HCT116 (cell line): ENCODE measurements around the gene PRKAR2A.

Experiments used
- POLR2A ChIP-seq: IDR thresholded peaks from 2 replicates; pipeline ENCODE4 v1.7.0; 2011; ENCODE audit warnings: borderline replicate concordance; ENCODE audit not compliant: insufficient read depth, insufficient read length; ENCODE audit errors: extremely low read depth
- ZNF274 ChIP-seq: fragments of 200-500 bp; sonication (Bioruptor generic); IDR thresholded peaks from 2 replicates; pipeline ENCODE4 v1.6.1; 2014; ENCODE audit warnings: mild to moderate bottlenecking, low read depth, low read length, inconsistent platforms
- TF ChIP-seq, protein P1 (sequence below), 3 experiments: fragments of 200-600 bp in 1 of 3; sonication (generic) in 1 of 3; IDR thresholded peaks in 2 of 3; conservative IDR thresholded peaks in 1 of 3; 2 replicates each; pipeline ENCODE4 v1.5.1; 2012 to 2017; ENCODE audit warnings: low read depth in 2 of 3, low read length in 2 of 3, antibody characterized with exemption in 1 of 3, borderline replicate concordance in 1 of 3, control low read depth in 1 of 3, mild to moderate bottlenecking in 1 of 3, mixed read lengths in 1 of 3, mixed run types in 1 of 3, moderate library complexity in 1 of 3; ENCODE audit not compliant: insufficient read depth in 1 of 3
- TF ChIP-seq, protein P2 (sequence below): IDR thresholded peaks from 2 replicates; pipeline ENCODE4 v1.6.1; 2012

DNA sequence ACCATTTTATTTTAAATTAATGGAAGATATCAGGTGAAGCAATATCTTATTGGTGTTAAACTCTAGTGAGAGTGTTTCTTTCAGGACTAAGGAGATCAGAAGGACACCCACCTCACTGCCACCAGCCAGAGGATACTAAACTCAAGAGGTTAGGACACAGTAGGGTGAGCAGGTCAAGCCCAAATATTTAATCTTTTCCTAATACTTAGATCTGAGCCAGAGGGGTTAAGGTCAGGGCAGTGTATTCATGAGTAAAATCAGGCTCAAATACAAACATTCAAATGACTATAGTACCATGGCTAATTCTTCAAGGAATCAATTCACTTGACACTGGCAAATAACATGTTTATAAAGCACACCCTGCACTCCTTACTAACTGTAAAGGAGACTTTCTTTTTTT is 65.6 kb downstream of the PRKAR2A start:
- TF ChIP-seq POLR2A, result no peak
- TF ChIP-seq, protein P1, sequence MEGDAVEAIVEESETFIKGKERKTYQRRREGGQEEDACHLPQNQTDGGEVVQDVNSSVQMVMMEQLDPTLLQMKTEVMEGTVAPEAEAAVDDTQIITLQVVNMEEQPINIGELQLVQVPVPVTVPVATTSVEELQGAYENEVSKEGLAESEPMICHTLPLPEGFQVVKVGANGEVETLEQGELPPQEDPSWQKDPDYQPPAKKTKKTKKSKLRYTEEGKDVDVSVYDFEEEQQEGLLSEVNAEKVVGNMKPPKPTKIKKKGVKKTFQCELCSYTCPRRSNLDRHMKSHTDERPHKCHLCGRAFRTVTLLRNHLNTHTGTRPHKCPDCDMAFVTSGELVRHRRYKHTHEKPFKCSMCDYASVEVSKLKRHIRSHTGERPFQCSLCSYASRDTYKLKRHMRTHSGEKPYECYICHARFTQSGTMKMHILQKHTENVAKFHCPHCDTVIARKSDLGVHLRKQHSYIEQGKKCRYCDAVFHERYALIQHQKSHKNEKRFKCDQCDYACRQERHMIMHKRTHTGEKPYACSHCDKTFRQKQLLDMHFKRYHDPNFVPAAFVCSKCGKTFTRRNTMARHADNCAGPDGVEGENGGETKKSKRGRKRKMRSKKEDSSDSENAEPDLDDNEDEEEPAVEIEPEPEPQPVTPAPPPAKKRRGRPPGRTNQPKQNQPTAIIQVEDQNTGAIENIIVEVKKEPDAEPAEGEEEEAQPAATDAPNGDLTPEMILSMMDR (IDR thresholded peaks at IDR 0.05 in 2 of 3, conservative IDR thresholded peaks at IDR 0.05 in 1 of 3; ENCODE audit: borderline replicate concordance in 1 of 3, insufficient read depth in 1 of 3, low read depth in 2 of 3, low read length in 2 of 3), result no peak
- TF ChIP-seq, protein P2, sequence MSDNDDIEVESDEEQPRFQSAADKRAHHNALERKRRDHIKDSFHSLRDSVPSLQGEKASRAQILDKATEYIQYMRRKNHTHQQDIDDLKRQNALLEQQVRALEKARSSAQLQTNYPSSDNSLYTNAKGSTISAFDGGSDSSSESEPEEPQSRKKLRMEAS, result no peak
- no peak for TF ChIP-seq ZNF274
